Kidney (tissue), 14 donors: Measurements from ENCODE around the gene METRNL. TPM values are rescaled to one million over a fixed set of nuclear protein-coding genes. Genes with fewer than 3 reads are reported as not detected.

Experiments
- DNase-seq, 5 donors: peaks; one replicate each; pipeline ENCODE4 v3.0.0-alpha.2; 2013 to 2020
- FAIRE-seq: peaks from 2 replicates; lab custom pipeline; 2012; peaks lifted over from hg19 to GRCh38; lab: Jason Lieb, UNC
- H3K27ac ChIP-seq, 2 donors: one replicate each; pipeline ENCODE4 v1.7.0; 2013; ENCODE audit warnings: low read depth in 2 of 2, low read length in 2 of 2, inconsistent platforms in 1 of 2
- H3K27me3 ChIP-seq: one replicate; pipeline ENCODE4 v1.7.1; 2013; ENCODE audit warnings: low read length, inconsistent platforms; ENCODE audit not compliant: control insufficient read depth, insufficient read depth
- H3K36me3 ChIP-seq, 3 donors: one replicate each; pipeline versions ENCODE4 v1.7.0 to v1.7.1; 2013; ENCODE audit warnings: low read length in 3 of 3, control low read depth in 1 of 3, inconsistent platforms in 1 of 3; ENCODE audit not compliant: insufficient read depth in 3 of 3, control insufficient read depth in 2 of 3
- H3K4me1 ChIP-seq, 3 donors: one replicate each; pipeline versions ENCODE4 v1.7.0 to v1.7.1; 2013; ENCODE audit warnings: low read length in 3 of 3, inconsistent platforms in 1 of 3, low read depth in 1 of 3; ENCODE audit not compliant: control insufficient read depth in 2 of 3, insufficient read depth in 2 of 3
- H3K4me3 ChIP-seq, 3 donors: one replicate each; pipeline versions ENCODE4 v1.7.0 to v1.8.1; 2013; ENCODE audit warnings: low read length in 3 of 3, control low read depth in 1 of 3, inconsistent platforms in 1 of 3
- H3K9ac ChIP-seq, 3 donors: one replicate each; pipeline versions ENCODE4 v1.7.0 to v1.7.1; 2013; ENCODE audit warnings: low read length in 3 of 3, control low read depth in 1 of 3, inconsistent platforms in 1 of 3
- H3K9me3 ChIP-seq, 3 donors: one replicate each; pipeline versions ENCODE4 v1.7.0 to v1.7.1; 2013; ENCODE audit warnings: low read length in 3 of 3, control low read depth in 1 of 3, inconsistent platforms in 1 of 3; ENCODE audit not compliant: control insufficient read depth in 2 of 3, insufficient read depth in 1 of 3
- intact Hi-C: fragments of 100-400 bp; cut with DNase I; formaldehyde crosslinking; loops from one replicate; pipeline ENCODE4 v1.11.1; 2022
- polyA plus RNA-seq: library from polyadenylated mRNA; stranded (reverse); fragments of 350-450 nt; fragmentation: Illumina TruSeq; extraction: RNeasy Lipid Tissue Mini Kit (QIAGEN cat#74804); gene quantifications from one replicate; pipeline ENCODE4 v1.2.3, GENCODE V29; 2014; ENCODE audit warnings: low read depth, low replicate concordance; ENCODE audit not compliant: insufficient read depth
- total RNA-seq: library from RNA; stranded (reverse); fragmentation: NEBNext Ultra II Directional; extraction: Animal tissue kit (Norgen Biotek cat#: 25700); gene quantifications from one replicate; pipeline ENCODE4 v1.2.1, GENCODE V29; 2021
- TF ChIP-seq, protein P1 (sequence below): IDR thresholded peaks from 3 replicates; pipeline ENCODE4 v1.5.1; 2012; ENCODE audit warnings: mild to moderate bottlenecking, moderate library complexity, borderline replicate concordance; ENCODE audit not compliant: insufficient read depth; ENCODE audit errors: extremely low read depth
- donor health status: control.
- donor health status: control.
- donor health status: control.
- donor health status: control.
- donor health status: control.
- donor health status: DM: yes; HTN: yes; CAD: no.
- donor health status: Normal renal cell carcinoma (clear cell type).

METRNL gene
- total and polyA plus RNA-seq, 2 donors from 2014 or later = 61.5 to 107 TPM

DNA sequence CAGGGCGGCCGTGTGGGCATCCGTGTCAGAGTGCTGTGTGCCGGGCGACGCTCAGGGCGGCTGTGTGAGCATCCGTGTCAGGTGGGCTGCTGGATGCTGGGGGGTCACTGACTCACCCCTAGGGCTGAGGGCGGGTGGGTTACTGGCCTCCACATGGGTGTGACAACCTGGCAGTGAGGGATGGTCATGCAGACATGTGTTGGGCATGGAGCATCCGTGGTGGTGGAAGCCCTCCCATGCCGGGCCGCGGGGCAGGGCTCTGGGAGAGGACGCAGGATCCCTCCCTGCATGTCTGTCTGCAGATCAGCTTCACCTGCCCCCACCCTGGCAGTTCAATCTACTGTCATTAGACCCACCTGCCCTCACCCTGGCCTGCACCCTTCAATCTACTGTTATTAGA is 56.3 kb downstream of the METRNL start:
- TF ChIP-seq, protein P1, sequence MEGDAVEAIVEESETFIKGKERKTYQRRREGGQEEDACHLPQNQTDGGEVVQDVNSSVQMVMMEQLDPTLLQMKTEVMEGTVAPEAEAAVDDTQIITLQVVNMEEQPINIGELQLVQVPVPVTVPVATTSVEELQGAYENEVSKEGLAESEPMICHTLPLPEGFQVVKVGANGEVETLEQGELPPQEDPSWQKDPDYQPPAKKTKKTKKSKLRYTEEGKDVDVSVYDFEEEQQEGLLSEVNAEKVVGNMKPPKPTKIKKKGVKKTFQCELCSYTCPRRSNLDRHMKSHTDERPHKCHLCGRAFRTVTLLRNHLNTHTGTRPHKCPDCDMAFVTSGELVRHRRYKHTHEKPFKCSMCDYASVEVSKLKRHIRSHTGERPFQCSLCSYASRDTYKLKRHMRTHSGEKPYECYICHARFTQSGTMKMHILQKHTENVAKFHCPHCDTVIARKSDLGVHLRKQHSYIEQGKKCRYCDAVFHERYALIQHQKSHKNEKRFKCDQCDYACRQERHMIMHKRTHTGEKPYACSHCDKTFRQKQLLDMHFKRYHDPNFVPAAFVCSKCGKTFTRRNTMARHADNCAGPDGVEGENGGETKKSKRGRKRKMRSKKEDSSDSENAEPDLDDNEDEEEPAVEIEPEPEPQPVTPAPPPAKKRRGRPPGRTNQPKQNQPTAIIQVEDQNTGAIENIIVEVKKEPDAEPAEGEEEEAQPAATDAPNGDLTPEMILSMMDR = no peak
- H3K9ac ChIP-seq = no peak overlapping the region
- no peak overlapping the region for H3K4me3 ChIP-seq
- no peaks in the 10 kb centered on the region for H3K9me3 ChIP-seq
- H3K4me1 ChIP-seq = no peaks in the 10 kb centered on the region
- intact Hi-C loops = no loop called here
- FAIRE-seq (no peak), DNase-seq (peak in 2 of 5 donors; percentile 8 to 57)
- no peak overlapping the region for H3K27ac ChIP-seq
- H3K27me3 ChIP-seq = no peaks in the 10 kb centered on the region
- no peaks in the 10 kb centered on the region for H3K36me3 ChIP-seq

- DNase-seq (peak in 2 of 5 donors; percentile 8 to 59), FAIRE-seq (no peak)
- Histone ChIP-seq H3K27ac (no peak overlapping the region), H3K9me3 (no peaks in the 10 kb centered on the region), H3K9ac (no peak overlapping the region), H3K36me3 (no peaks in the 10 kb centered on the region), H3K27me3 (no peaks in the 10 kb centered on the region), H3K4me3 (no peak overlapping the region), H3K4me1 (no peaks in the 10 kb centered on the region)
- intact Hi-C loops = no loop called here
- TF ChIP-seq, protein P1 = no peak
Measured at GRCh38 chr17:83136156-83136555, 56.7 kb downstream of the METRNL start.

DNA sequence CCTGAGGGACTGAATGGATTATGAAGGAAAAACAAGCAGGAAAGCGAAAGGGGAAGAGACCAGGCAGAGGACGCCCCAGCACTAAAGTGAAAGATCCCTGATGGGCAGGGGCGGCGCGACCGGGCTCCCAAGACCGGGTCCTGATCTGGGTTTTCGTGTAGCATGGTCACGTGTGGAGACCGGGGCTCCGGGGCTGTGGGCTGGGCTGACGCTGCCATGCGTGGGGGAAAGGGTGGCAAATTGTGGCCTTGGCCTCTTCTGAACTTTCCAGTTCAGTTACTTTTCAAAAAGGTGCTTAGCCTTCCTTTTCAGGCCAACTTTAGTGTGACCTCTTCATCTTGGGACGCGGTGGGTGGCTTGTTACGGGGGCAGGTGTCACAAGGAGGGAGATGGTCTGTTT is 57.5 kb downstream of the METRNL start:
- no peak overlapping the region for H3K9ac ChIP-seq
- no peaks in the 10 kb centered on the region for H3K27me3 ChIP-seq
- no peak overlapping the region for H3K27ac ChIP-seq
- DNase-seq (peak in 1 of 5 donors; percentile 65), FAIRE-seq (no peak)
- intact Hi-C loops = no loop called here
- H3K36me3 ChIP-seq = no peaks in the 10 kb centered on the region
- no peak overlapping the region for H3K4me3 ChIP-seq
- H3K9me3 ChIP-seq = no peaks in the 10 kb centered on the region
- TF ChIP-seq, protein P1 = no peak
- no peaks in the 10 kb centered on the region for H3K4me1 ChIP-seq

DNA sequence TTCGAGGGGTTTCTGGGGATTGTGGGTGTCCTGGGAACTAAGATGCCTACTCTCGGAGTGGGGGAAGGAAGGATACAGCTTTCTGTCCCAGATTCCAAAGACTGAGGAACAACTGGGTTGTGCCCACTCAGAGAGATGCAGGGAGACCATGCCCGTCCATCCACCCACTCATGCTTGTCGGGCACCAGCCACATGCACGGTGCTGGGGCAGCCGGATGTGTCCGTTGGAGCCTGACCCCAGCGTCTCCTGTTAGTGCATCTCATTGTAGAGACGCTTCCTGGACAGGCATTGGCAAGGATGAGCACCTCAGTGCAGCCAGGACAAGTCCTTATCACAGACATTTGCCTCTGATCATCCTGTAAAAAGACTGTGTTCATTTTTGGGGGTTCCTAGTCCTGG is 58.1 kb downstream of the METRNL start:
- no peaks in the 10 kb centered on the region for H3K36me3 ChIP-seq
- H3K9ac ChIP-seq = no peak overlapping the region
- no peaks in the 10 kb centered on the region for H3K4me1 ChIP-seq
- FAIRE-seq (no peak), DNase-seq (peak in 2 of 5 donors; percentile 14 to 47)
- H3K27ac ChIP-seq = no peak overlapping the region
- intact Hi-C loops = no loop called here
- TF ChIP-seq, protein P1 = no peak
- no peak overlapping the region for H3K4me3 ChIP-seq
- H3K9me3 ChIP-seq = no peaks in the 10 kb centered on the region
- H3K27me3 ChIP-seq = no peaks in the 10 kb centered on the region
